Fibroblast of gingiva (primary cell): ENCODE data around the gene KCNB1.
A peak's percentile ranks its signal among the peaks of the same experiment; 100 is the strongest.

Experiments
- DNase-seq: peaks from one replicate; pipeline ENCODE4 v3.0.0-alpha.2; 2011; ENCODE audit warnings: low read depth

The KCNB1 gene

DNA sequence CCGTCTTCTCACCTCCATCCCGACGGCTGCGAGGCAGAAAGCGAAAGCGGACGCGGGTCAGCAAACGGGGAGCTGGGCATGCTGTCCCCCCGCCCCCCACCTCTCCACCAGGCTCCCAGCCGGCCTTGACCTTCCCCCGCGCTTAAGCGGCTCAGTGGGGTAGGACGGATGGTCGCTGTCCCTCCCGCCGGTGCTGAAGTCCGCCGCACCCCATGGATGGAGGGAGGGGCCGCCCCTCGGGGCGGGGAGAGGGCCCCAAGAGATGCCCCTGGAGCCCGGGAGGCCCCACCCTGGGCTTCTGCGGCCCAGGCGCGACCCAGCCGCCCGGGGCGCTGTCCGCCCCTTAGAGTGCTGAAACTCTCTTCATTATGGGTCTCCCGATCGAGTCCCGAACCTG, at the start of gene KCNB1:
KCNB1 (minus strand) TSS at position 48 of the 397 bp plus-strand sequence. CDS start 188 bp downstream, outside the sequence.
- no peak for DNase-seq

DNA sequence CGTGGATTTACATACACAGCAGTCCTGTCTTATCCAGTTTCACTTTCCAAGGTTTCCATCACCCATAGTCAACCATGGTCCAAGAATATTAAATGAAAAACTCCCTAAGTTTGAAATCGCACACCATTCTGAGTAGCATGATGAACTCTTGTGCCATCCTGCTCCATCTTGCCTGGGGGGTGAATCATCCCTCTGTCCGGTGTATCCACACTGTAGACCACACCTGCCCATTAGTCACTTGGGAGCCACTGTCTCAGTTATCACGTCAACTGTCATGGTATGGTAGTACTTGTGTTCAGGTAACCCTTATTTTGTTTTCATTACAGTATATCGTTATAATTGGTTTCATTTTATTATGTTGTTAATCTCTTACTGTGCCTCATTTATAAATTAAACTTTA, 47.0 kb upstream of the KCNB1 start:
- no peak for DNase-seq

DNA sequence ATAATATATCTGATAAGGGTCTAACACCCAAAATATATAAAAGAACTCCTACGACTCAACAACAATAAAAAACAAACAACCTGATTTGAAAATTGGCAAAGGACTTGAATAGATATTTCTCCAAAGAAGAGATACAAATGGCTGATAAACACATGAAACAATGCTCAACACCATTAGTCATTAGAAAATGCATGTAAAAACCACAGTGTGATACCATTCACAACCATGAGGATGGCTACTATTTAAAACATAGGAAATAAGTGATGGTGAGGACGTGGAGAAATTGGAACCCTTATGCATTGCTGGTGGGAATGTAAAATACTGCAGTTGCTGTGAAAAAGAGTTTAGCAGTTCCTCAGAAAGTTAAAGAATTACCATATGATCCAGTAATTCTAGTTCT, 44.1 kb upstream of the KCNB1 start:
- DNase-seq, result no peak

DNA sequence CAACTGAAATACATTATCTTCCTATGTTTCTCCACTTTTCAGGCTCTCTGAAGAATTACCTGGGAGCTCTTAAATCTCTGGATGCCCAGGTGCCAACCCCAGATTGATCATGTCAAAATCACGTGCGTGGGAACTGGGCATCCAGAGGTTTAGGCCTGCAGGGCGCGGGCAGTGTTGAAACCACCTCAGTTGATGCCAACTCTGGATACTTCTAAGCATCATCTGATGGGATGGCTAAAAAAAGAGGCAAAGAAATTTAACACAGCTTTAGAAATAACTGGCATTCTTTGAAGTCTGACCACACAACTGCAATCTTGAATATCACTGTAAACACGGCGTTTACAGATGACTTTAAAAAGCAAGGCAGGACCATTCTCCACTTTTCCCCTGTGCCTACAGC, 43.6 kb upstream of the KCNB1 start:
- peak; percentile 88 for DNase-seq

DNA sequence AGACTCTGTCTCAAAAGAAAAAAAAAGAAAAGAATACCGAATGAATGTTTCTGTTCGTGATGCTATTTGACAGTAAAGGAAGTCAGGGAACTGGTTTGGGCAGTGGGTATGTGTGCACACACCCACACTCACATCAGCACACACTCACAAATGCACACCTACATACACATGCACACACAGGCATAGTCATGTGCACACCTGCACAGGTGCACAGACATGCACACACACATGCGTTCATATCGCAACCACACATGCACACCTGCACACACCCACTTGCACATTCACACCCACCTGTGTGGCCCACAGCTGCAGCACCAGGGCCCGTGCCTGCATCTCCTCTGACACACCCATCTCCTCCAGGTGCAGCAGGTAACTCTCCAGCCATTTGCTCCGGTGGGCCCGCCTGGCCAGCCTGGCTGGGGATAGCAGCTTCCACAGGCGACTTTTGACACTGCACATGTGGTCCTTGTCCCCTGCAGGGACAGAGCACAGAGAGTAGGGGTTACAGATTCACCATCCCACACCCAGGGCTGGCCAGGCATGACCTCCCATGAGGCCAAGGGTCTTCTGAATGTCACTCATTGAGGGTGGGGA, 41.4 kb upstream of the KCNB1 start:
- DNase-seq, result no peak

DNA sequence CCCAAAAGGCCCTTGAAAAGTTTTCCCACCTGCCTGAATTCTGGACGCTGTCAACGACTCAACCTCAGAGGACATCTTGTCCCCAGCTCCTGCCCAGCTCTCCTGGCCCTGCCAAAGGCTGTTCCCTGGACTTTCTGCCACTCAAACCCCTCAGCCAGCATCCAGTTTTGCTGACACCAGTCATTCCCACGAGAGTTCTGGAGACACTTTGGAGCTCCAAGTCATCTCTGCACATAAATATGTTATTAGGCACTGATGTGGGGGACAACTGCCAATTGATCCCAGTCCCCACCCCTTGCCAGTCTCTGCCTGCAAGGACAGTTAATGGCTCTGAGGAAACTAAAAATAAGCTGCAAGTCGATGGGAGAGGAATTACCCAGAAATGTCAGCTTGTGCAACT, 38.9 kb upstream of the KCNB1 start:
- DNase-seq, result no peak

DNA sequence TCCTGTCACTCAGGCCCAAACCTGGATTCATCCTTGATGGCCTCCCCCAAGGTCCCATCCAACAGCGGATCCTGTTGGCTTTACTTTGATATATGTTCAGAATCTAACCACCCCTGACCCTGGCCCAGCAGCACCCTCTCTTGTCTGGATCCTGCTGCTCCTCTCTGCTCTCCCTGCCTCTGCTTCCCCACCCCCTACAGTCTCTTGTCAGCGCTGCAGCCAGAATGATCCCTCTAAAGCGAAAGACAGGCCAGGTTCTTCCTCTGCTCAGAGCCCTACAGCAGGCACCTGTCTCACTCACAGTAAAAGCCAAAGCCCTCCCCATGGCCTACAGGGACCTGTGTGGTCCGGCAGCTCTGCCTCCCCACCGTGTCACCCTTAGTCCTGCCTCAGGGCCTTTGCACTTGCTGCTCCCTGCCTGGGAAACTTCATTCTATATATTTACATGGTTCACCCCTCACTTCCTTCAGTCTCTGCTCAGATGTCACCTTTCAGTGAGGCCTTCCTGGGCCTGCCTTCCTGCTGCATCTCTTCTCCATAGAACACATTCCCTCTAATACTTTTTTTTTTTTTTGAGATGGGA, 37.4 kb upstream of the KCNB1 start:
- DNase-seq, result no peak

DNA sequence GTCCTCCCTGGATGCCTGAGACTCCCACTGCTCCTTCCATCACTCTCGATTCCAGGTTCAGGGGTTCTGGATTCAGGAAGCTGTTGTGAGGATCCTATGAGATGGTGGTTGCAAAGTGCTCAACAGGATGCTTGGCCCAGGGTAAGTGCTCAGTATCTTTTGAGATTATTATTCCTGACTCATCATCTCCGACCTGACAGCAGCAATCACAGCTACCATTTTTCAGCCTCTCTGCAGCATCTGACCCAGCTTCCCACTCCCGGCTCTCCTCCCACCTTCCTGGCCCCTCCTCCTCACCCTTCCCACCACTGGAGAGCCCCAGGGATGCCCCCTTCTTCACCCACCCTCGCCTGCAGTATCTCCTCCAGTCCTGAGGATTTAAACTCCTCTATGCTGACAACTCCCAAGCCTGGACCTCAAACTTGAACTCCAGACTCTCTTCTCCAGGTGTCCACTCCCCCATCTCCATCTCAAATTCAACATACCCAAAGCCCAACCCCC, 36.8 kb upstream of the KCNB1 start:
- DNase-seq, result no peak

DNA sequence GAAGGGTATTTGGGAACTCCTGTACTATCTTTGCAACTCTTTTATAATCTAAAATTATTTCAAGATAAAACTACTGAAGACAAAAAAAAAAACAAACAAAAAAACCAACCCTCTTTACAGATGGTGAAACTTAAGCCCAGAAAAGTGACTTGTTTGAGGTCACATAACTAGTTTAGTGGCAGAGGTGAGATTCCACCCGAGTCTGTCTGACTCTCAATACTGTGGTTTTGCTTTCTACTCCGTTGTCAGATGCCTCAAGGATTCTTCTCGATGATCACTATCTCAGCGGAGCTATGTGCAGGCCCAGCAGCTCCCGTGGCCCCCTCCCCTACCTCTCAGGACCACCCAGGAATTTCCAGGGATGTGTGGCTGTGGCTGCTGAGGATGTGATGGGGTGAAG, 36.1 kb upstream of the KCNB1 start:
- DNase-seq, result no peak

DNA sequence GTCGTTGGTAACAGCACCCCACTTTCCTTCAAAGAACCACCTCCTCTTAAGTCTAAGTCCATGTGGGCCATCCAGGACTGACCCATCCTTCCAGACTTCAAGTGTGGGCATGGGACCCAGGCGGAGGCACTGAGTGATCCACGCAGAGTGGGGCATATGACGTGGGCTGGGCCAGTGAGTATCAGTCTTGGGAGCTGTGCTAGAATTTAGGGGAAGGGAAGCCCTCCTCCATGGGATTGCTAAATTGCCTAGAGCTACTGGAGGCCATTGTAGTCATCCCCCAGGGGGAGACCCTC, 35.3 kb upstream of the KCNB1 start:
- no peak for DNase-seq

DNA sequence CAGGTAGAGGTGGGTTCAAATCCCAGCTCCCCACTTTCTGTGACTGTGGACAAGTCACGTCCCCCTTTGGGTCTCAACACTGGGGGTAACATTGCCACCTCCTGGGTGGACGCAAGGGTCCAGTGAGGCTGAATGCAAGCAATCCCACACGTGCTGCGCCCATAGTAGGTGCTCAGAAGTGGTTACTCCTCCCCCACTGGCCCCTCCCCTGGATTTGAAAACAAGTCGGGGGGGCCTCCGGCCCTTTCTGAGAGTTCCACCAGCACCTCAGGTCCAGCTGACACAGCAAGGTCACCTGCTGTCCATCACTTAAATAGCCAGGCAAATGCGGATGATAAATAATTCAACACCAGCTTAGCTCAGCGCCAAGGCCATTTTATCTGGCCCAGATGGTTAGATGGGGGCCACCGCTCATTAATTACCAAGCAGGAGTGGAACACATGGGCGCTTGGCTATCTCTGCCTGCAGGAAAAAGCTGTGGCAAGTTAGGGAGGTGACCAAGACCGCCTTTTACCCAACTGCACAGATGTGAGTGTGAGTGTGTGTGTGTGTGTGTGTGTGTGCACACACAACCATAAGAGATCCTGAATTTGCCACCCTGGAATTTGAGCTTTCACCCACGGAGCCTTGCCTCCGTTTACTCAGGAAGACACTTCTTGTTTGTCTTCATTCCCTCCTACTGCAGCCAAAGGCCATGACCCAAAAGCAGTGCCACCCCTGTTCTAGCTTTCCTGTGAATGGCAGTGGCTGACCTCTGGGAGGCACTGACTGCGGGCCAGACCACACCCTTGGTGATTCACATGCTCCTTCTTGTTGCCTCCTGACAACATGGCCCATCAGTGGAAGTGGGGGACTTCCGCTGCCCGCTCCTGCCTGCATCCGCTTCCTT, 34.7 kb upstream of the KCNB1 start:
- no peak for DNase-seq

DNA sequence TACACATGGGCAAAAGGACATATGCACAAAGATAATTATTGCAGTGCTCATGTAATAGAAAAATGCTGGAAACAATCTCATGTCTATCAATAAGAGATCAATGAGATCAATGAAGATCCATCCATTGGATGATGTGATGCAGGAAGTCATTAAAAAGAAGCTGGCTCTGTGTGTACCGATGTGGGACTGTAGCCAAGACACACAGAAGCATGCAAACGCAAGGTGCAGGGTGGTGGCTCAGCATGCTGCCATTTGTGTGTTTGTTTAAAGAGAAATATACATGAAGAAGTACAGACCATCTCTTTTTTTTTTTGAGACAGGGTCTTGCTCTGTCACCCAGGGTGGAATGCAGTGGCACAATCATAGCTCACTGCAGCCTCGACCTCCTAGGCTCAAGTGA, 33.1 kb upstream of the KCNB1 start:
- no peak for DNase-seq

DNA sequence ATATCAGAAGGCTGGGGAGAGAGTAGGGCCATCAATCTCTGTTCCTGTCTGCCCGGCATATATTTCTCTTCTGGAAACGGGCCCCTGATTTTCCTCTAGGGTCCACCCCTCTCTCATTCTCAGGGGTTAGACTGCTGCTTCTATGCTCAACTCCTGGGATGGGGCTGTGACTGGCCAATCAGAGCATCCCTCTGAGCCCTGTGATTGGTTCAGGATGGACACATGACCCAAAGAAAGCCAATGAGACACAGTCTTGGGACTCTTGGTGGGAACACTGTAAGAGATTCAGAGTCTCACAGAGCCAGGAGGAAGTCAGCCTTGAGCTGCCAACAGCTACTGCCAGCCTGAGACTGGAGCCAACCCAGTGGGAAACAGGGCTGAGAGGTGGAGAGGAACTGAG, 31.0 kb upstream of the KCNB1 start:
- DNase-seq, result no peak

DNA sequence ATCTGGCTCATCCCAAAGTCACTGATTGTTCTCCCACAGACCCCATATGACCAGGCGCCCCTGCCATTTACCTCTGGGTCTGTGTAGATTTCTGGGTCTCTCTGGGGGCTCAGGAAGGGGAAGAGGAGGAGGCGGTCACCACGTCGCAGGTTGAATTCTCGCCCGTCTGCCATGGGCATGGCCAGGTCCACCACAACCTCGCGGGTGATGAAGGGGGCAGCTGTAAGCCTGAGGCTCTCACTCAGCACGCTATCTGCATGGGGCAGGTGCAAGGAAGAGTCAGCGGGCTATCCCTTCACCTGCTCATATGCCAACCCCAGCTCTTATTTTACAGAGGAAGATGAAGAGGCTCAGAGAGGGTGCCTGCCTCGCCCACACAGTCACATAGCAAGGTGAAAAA, 30.5 kb upstream of the KCNB1 start:
- no peak for DNase-seq

DNA sequence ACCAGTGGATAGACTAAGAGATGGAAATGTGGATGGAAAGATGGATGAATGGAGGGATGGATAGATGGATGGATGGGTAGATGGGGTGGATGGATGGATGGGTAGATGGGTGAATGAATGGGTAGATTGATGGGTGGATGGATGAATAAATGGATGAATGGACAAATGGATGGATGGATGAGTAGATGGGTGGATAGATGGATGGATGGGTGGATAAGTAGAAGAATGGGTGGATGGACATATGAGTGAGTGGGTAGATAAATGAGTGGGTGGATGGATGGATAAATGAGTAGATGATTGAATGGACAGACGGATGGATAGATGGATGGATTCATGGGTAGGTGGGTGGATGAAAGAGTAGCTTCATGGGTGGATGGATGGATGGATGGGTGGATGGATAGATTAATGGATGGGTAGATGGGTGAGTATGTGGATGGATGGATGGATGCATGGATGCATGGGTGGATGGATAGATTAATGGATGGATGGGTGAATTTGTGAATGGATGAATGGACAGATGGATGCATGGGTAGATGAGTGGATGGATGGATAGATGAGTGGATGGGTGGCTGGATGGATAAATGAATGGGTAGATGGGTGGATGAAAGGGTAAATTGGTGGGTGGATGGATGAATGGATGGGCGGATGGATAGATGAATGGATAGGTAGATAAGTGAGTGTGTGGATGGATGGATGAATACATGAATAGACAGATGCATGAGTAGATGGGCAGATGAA, 29.5 kb upstream of the KCNB1 start:
- no peak for DNase-seq

DNA sequence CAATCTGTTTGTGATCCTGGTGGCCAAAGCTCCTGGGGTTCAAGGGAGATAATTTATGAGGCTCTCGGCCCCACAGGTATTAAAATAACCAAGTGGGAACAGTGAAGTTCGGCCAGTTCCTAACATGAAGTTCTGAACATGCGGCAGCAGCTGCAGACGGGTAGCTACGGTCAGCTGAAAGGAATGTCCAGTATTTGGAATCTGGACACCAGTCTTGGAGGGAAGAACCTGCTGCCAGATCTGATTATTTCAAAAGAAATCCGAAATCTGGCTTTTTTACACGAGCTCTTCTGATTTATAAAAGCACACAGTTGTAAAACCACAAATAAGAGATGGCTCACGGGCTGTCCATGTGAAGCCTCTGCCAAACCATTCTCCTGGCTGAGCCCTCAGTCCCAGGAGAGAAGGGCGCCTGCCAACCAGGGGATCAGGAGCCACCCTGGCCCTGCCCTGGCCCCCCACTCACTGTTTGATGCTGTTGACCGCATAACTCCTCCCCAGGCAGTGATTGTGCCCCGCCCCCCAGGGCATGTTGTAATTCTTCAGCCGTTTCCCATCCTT, 28.2 kb upstream of the KCNB1 start:
- DNase-seq, result peak; percentile 97

DNA sequence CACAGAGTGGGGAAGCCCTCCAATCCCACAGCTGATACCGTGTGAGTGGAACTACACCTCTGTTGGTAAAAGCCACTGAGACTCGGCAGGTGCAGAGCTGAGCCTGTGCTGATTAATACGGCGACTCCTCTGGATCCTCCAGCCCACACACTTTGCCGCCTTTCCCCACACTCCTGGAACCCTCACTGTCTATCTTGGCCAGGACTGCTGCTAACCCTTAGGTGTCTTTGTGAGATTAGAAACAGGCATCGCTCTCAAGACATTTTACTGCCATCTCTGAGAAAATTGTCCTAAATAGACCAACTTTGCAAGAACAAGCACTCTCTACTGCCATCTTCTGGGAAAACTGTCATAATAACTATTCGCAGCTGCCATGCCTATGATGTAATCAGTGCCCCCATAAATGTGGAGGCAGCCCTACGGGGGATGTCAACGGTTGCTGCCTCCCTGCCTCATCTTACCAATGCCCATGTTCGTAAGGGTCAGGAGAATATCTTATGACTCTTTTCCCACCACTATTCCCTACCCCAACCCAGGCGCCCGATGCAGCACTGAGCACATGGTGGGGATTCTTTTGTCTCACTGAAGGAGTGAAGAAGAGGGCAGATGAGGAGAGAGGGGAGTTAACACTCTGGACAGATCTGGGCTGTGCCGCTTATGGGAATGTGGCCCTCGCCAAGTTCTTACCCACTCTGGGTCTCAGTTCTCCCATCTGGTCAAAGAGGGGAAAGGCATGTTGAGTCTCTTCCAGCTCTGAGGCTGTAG, 26.1 kb upstream of the KCNB1 start:
- peak; percentile 41 for DNase-seq

DNA sequence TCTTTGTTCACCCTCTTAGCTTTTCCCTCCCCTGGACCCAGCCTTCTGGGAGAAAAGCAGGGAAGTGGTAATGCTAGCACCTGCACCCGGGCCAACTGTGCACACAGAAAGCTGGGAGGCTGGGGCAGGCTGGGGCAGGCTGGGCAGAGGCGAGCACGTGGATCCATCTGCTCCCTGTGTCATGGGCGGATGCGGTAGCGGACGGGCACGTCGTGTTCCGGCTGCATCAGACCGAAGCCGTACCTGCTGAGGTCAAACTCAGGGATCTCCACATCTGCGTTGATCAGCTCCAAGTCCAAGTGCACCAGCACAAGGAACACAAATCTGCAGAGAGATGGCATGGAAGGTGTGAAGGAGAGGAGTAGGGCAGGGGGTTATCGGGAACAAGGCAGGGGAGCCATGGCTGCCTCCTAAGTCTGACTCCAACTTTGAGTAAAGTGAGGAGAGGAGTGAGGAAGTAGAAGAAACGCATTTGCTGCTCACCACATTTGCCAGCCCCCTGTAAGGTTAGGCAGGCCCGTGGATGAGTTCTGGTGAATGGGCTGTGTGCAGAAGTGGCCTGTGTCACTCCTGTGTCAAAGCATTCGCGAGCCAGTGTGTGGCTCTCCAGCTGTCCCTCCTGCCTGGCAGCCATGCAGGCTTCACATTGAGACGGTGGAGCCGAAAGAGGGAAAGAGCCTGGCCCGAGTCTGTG, 25.4 kb upstream of the KCNB1 start:
- DNase-seq, result no peak

DNA sequence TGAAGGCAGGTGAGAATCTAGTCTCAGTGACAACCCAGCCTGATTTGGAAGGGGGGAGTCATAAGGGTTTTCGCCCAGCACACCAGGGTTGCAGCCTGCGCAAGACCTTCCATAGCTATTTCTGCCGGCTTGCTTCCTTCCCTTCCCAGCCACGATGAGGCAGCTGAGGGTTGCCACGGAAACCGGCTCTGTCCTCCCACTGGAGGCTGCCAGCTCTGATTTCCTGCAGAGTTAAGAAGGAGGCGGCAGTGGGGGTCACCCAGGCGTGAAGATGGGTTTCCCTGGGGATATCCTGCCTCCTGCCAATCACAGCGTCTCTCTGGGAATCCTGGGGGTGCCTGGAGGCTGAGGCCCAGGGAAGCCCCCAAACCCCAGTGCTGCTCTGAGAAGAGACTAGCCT, 23.1 kb upstream of the KCNB1 start:
- DNase-seq, result peak; percentile 25

DNA sequence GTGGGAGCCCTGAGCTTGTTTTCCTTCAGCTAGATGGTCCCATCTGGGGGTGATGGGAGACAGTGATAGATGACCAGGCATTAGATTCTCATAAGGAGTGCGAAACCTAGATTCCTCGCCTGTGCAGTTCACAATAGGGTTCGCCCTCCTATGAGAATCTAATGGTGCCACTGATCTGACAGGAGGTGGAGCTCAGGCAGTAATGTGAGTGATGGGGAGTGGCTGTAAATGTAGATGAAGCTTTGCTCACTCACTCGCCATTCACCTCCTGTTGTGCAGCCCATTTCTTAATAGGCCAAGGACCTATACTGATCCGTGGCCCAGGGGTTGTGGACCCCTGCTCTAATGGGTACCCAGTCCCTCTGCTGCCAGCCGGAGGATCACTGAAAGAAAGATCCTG, 20.7 kb upstream of the KCNB1 start:
- DNase-seq, result no peak

DNA sequence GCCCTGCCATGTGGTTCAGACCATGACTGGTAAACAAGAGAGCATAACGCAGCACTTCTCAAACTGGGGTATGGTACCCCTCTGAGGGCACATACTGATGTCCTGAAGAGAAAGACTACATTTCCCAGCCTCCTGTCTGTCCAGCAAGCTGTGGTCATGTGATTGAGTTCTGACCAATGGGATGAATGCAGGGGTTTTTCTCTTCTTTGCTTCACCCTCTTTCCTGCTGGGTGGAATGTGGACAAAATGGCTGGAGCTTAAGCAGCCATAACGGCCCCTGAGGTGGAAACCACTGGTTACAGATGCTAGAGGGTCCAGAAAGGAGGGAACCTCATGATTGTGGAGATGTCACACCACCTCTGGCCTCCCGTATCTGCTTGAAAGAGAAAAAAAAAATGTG, 19.4 kb upstream of the KCNB1 start:
- DNase-seq, result no peak
